ENCODE data around the gene URAD.
"Not testable (repeated sequence)": the region's sequence is repeated elsewhere in the genome, so short reads cannot be mapped to it uniquely, and the experiment has no call there.

The URAD gene

DNA sequence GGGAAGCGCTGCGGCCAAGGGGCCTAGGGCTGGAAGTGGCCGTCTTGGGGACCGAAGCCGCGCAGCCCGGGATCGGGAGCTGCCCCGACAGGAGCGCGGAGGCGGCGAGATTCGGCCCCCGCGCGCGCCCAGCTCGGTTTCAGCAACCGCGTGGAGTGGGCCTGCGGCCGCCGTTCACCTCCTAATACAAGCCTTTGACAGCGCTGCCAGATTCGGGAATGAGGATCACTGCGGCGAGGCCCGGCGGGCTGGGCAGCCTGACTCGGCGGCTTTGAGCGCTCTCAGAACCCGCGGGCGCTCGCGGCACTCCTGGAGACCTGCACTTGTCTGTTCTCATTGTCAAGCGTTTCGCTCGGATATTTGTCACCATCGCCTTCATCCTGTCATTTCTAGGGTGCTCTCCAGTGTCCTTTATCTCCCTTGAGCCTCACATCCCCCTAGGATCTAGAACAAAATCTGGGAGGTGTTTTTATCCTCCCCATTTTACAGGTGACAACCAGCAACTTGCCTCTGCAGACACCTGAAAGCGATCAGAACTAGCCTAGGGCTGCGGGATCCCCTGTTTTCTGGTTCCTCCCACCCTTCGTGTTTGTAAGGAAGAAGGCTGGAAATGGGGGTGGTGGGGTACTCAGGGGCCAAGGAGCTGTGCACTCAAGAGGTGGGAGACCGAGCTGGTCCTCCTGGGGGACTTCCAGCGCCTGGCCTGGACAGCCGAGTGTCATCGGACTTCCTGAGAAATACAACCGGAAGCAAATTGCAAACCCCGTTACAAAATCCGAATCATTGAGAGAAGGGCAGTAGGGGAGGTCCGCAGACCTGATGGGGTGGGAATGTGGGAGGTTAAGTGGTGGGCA, 17.9 kb downstream of the URAD start:
- no peak for DNase-seq (ENCODE audit: low read depth in 2 of 2)

DNA sequence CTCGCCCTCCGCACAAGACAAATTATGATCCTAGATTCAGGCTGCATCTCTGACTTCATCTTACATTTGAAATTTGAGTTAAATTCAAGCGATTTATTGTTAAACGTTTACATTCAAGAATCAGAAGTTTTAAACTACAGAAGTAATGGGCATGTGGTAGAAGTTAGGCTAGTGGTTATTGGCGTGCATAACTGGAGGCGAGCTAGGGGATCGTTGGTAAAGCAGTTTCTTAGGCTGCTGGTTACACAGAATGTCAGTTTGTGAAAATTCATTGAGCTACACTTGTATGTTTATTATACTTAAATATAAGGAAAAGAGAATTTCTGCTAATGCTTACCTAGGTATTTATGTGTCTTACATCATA, 18.6 kb downstream of the URAD start:
- DNase-seq (ENCODE audit: low read depth in 2 of 2): no peak

DNA sequence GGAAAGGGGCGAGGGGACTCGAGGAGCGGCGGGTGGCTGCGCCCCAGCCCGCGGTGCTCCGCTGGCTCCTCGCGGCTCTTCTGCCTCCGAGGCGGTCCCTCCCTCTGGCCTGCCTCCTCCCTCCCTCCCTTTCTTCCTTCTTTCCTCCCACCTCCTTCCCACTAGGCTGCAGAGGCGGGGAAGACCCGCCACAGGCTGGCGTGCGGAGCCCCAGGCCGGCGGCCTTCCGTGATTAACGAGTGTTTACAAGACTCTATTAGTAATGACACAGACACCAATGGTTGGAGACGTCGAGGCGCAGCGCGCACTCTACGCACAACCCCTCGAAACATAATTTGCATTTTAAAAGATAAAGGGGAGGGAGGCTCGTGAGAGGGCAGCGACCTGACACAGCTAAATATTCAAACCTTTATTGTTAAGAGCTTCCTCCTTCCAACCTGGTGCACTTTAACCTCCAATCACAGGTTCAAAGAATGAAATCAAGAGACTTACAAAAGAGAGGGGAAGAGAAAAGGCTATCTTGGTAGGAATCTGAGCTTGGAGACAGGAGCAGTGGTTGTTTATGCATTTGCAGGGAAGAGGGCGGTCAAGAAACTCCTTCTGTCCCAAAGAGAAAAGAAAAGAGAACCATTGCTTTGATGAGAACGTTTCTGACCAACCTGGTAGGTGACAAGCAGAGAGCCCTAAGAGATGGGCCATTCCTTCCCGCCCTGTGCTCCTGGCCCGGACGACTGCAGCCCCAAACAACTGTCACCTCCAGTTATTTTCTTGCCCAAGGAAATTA, 19.2 kb downstream of the URAD start, which contains the start of gene CDX2:
TSS of gene CDX2 (minus strand) at position 234 of the 784 bp plus-strand sequence. CDS start 309 bp downstream, outside the sequence.
- no peak for DNase-seq (ENCODE audit: low read depth in 2 of 2)

DNA sequence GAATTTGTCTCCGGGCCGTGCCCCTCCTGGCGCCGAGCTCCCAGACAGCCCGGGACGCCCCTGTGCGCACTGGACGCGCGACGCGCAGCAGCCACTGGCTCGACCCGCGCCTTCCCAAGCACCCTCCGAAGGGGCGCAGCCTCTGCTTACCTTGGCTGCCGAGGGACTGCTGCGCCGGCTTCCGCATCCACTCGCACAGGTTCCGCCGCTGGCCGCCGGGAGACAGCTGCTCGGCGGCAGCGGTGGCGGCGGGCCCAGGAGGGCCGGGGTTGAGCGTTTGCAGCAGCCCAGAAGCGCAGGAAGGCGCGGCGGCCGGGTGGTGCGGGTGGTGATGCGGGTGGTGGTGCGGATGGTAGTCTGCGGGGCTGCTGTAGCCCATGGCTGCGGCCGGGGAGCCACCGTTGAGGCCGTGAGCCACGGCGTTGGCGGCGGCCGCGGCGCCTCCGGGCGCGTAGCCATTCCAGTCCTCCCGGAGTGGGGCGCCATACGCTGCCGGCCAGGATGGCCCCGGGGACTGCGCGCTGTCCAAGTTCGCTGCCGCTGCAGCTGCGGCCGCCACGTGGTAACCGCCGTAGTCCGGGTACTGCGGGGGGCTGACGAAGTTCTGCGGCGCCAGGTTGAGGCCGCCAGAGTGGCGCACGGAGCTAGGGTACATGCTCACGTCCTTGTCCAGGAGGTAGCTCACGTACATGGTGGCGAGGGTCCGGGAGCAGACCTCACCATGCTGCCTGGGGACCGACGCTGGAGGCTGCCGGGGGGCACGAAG, 20.0 kb downstream of the URAD start:
- no peak for DNase-seq (ENCODE audit: low read depth in 2 of 2)

DNA sequence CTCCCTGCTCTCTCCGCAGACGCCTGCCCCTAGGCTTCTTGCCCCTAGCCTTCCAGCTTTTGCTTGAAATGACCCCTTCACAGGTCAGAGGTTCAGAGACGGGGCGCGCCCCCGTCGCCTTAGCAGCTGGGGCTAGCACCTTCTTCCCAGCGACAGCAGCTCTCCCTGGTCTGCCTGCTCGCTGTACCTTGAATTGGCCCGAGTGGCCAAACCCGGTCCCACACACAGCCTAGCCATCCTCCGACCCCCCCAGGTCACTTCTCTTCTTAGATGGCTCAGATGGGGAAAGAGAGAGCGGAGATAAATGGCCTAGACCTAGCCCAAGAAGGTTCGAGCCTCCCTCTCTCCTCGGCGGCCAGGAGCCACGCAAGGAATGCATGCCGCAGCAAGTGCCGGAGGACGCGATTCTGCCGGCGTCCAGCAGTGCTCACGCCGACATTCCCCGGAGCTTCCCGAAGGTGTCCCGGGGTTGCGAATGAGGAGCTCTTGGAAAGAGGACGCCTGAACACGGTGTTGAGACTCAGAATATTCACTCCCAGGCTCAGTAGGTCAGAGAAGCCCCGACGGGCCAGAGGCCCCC, 20.7 kb downstream of the URAD start:
- DNase-seq (ENCODE audit: low read depth in 2 of 2): no peak

DNA sequence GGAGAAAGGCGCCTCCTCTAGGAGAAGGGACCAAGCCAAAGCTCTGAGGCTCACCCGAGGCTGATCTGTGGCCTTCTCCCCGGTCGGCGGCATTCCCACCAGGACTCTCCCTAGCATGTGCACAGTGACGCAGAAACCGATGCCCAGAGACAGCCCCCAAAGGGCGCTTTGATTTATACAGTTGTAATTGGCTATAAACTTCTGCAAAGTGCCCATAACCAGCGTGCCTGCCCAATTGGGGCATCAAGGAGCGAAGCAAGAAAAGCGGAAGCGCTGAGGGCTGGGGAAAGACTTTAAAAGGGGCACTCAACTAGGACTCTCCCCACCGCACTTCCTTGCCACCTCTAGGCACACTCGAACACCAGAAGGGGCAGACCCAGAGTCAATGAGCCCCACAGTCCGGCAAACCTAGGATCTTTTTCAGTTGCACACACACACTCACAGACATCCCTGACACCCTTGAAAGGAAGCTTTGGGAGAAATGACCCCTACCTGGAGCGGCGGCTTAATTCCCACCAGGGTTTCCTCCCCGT, 21.2 kb downstream of the URAD start:
- DNase-seq (ENCODE audit: low read depth in 2 of 2): no peak

DNA sequence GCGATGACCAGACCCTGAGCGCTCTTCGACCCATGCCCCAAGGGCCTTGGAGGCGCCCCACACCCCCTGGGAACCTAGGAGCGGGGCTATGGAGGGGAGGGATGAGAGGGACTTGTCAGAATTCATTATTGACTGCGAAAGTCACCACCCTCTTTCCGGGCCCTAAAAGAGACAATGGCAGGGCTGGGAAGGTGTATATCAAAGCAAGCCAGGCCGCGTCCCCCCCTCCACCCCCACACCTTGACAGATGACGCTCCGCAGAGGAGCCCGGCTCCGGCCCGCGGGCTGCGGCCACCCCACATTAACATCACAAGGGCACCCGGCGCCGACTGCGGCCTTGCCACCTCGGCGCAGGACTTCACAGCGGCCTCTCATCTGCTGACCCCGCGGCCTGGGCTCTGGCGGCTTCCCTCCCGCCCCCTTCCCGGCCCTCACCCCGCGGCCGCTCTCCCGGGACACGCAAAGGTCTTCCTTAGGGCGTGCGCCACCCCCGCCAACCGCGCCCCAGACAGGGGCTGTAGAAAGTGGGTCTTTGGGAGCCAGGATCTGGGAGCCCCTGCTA, 21.8 kb downstream of the URAD start:
- no peak for DNase-seq (ENCODE audit: low read depth in 2 of 2)

DNA sequence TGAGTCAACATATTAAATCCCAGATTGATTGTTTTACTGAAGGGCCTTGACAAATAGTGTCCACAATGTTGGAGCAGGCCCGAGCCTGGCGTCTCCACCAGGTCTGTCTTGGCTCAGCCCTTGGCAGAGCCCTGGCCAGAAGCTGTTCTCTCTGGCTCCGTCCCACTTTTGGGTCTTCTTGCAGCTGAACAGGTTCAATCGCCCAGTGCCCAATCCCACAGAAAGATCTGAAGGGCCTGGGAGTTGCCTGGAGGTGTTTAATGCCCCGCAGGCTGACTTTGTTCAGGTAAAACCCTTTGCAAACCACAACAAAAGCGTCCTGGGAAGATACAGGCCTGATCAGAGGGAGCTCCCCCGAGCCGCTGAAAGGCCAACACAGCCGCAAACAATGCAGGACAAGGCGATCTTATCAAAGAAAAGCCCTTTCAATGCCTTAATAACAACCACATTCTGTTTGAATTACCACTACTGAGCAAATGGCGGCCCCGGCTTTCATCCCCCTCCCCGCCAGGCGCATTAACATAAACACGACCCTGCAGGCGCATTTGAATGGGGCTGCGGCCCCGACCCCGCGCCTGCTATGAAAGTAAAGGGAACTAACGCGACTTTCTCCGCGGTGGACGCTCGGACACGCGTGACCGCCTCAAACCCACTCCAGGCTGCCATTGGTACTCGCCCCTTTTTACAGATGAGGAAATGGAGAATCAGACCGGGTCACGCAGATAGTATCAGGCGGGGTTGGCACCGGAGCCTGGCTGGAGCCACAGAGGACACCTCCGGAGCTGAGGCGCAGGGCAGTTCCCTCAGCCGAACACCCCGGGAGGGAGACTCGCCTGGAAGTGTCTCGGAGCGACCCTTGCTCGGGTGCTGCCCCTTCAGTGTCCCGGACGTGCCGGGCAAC, 22.5 kb downstream of the URAD start:
- no peak for DNase-seq (ENCODE audit: low read depth in 2 of 2)

DNA sequence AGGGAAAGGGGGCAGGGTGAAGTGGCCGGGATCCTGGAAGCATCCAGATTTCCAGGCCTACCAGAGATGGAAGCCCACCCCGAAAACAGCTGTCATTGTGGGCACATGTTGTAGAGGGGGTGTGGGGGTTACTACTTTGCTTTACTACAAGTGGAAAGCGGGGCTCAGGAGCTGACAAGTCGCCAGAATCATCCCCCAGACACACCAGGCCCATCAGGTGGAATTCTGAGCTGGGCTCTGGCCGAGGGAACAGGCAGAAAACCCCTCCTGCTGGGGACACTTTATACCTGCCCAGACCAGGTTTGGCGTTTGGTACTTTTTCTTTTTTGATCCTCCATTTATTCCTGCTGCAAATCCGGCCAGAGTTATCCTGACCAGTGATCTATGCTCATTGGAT, 23.2 kb downstream of the URAD start:
- DNase-seq (ENCODE audit: low read depth in 2 of 2): no peak

DNA sequence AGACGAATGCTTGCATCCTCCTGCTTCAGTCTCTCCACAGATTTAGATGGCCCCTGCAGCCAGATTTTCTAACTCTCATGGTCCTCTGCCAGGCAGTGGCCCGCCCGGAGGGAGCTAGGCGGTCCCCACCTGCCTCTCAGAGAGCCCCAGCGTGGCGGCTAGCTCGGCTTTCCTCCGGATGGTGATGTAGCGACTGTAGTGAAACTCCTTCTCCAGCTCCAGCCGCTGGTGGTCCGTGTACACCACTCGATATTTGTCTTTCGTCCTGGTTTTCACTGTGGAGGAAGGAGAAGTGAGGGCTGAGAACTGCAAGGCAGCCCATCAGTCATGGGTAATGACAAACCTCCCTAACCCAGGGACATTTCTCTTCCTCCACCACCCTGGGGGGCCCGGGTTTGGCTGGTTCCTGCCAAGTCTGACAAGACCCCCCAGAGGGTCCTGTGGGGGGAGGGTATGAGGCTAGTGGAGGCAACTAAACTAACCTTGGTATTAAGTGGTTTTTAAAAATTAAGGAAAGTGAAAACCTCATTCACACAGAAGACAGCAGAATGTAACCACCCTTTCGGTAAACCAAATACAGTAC, 23.7 kb downstream of the URAD start:
- DNase-seq (ENCODE audit: low read depth in 2 of 2): no peak

DNA sequence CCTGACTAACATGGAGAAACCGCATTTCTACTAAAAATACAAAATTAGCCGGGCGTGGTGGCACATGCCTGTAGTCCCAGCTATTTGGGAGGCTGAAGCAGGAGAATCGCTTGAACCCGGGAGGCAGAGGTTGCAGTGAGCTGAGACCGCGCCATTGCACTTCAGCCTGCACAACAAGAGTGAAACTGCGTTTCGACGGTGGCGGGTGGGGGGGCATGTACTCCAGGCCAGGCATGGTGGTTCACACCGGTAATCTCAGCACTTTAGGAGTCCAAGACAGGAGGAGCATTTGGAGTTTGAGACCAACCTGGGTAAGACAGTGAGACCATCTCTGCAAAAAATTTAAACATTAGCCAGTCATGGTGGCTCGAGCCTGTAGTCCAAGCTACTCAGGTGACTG, 24.3 kb downstream of the URAD start:
- not testable (repeated sequence) for DNase-seq (ENCODE audit: low read depth in 2 of 2)

DNA sequence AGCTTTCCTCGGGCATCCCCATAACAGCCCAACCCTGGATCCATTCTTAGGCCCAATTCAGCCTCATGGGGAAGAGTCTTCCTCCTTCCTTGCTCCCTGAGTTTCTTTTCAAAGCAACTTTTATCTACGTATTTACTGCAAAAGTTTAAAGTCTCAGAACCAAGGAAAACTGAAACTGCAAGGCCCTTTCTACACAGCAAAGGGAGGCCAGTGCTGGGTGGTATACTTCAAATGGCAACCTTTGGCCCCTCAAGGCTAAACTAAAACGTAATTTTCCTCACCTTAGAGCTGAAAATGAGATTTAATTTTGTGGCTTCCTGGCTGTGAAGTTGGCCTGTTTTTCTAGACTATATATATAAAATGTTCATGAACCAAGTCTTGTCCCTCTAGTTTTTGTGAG, 25.0 kb downstream of the URAD start:
- no peak for DNase-seq (ENCODE audit: low read depth in 2 of 2)

DNA sequence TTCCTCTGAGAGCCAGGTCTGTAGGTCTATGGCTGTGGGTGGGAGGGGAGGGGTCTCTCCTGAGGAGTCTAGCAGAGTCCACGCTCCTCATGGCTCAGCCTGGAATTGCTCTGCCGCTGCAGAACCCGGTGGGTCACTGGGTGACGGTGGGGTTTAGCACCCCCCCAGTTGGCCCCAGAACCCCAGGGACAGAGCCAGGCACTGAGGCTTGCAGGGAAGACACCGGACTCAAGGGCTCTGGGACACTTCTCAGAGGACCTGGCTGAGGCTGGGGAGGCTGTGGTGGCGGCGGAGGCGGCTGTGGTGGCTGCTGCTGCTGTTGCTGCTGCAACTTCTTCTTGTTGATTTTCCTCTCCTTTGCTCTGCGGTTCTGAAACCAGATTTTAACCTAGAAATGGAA, 25.5 kb downstream of the URAD start:
- no peak for DNase-seq (ENCODE audit: low read depth in 2 of 2)

DNA sequence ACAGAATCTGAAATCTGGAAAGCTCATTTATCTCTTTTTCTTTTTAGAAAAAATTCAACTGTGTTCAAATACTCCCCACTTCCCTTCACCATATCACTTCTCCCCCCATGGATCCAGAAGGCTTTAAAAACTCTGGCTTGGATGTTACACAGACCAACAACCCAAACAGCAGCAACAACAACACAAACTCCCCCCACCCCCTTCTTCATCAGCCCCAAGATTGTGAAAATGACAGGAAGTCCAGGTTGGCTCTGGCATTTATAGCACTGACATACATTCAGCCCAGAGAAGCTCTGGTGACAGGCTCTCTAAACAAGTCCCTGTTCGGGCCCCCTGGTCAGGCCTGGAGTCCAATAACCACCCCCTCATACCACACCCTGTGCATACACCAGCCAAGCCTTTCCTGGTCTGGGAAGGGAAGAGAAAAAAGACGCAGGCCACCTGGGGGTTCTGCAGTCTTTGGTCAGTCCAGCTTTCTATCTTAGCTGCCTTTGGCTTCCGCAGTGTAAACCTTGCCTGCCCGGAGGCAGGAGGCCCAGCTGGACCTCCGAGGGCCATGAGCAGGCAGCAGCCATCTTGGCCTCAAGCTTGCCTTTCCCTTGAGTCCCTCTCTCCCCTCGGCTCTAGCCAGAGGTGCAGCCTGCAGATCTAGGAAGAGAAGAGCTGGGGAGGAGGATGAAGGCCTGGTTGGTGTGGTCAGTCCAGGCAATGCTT, 26.2 kb downstream of the URAD start:
- DNase-seq (ENCODE audit: low read depth in 2 of 2): no peak

DNA sequence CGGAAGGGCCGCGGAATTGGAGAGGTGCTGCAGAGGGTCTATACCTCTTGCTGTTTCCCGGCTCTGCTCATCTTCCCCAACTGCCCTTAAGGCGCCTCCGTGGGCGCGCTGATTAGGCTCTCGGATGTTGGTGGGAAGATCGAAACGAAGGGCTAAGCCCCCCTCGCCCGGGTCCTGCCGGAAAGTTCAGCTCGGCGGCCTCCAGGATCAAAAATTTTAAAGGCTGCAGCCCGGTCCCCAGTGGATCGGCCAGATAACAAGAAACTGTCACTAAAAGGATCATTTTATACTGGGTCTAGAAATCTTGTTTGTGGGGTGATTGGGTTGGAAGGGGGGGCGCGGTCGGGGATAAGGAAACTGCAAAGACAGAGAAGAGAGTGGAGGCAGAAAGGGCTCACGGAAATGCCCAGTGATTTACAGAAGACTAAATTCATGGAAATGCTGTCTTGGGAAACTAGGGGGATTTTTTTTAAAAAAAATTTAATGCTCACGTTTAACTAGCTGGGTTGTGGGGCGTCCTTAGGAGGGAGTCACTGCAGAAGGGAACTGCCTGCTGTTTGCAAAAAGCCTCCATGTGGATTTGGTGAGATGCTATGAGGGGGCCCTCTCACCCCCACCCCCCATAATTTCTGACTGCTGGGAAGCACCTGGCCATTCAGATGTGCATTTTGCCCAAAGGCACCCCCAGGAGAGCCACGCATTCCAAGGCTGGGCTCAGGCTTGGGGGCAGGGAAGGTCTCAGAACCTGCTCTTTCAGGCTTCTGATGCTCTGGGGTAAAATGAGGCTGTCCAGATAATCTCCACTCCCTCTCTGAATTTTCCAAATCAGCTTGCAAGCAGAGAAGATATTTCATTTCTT, 27.0 kb downstream of the URAD start:
- no peak for DNase-seq (ENCODE audit: low read depth in 2 of 2)

DNA sequence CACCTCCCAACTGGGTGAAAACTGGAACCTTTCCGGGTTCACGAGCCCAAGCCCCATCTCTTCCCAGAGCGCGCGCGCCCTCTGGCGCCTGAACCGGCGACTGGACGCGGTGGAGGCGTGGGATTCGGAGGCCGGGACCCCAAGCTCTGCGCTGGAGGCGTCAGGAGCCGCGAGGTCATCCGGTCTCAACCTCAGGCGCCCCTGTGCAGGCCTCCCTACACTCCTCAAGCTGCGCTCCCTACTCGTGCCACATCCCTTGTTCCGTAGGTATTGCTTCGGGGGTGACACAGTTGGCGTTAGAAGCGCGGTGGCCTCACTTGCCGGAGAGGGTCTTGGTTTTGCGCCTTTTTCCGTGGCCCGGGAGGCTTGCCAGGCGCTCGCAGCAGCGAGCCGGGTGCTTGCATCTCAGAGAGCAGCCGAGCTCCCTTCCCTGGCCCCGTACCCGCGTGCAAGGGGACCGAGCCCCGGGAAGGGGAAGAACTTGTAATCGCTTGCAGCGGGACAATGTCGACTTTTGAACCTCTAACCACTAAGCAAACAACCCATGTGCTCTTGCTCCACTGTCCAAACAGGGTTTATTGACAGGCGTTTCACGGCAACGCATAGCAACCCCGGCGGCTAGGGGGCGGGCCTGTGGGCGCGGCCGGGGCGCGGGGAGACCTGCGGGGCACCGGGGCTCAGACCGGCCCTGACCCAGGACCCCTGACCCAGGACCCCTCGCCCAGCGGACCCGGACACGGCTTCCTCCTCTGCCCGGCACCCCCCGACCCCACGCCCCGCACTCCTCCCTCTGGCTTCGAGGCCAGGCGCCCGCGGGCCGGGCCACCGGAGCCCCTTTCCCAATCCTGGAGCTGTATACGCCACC, 27.9 kb downstream of the URAD start:
- DNase-seq (ENCODE audit: low read depth in 2 of 2): no peak

DNA sequence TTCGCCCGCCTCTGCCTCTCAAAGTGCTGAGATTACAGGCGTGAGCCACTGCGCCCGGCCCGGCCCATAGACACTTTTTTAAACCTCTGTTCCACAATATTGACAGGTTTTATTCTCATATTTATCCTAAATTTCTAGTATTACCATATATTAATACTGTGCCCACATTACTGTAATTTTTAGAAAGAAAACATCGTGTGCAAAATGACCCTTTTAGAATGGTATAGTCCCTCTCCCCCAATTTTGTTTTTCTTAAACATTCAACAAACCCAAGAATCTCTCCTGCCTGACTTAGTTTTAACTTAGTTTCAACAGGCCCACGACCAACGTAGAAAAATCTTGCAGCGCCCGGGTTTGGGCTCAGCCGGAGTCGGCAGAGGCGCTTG, 28.5 kb downstream of the URAD start:
- no peak for DNase-seq (ENCODE audit: low read depth in 2 of 2)

Data from activated CD8-positive, alpha-beta memory T cell treated with anti-CD3 and anti-CD28 coated beads for 4 hours (primary cell).